Body of pancreas (tissue), 2 donors: ENCODE measurements around the gene OR11L1. TPM values are rescaled to one million over a fixed set of nuclear protein-coding genes. Genes with fewer than 3 reads are reported as not detected.

Experiments used
- total RNA-seq, 2 donors: library from RNA; depleted of rRNA; stranded (reverse); fragments of >200 nt; gene quantifications; one replicate each; pipeline ENCODE4 v1.1.0, GENCODE V29; 2016

The OR11L1 gene
- total RNA-seq, 2 donors from 2014 or later, result not detected

Other genes with a start within 250 kb of the OR11L1 start
- not detected for gene OR2G3, start 236.3 kb downstream of the OR11L1 start, total RNA-seq
- gene OR13G1, start 162.2 kb downstream of the OR11L1 start, total RNA-seq, result not detected
- gene OR6F1, start 125.2 kb downstream of the OR11L1 start, total RNA-seq, result not detected
- gene OR14K1, start 103.3 kb downstream of the OR11L1 start, total RNA-seq, result 1 to 10 TPM in 1 of 2 donors, not detected in 1; 1.3 TPM
- not detected for gene OR14A2, start 93.8 kb downstream of the OR11L1 start, total RNA-seq
- not detected for gene OR1C1, start 81.3 kb downstream of the OR11L1 start, total RNA-seq
- gene OR14A16, start 17.8 kb downstream of the OR11L1 start, total RNA-seq, result not detected
- 1 to 10 TPM in 1 of 2 donors, under 1 TPM in 1; 0.99 to 3.4 TPM for gene TRIM58, start 15.3 kb upstream of the OR11L1 start, total RNA-seq
- gene OR2W3, start 53.7 kb upstream of the OR11L1 start, total RNA-seq, result 1 to 10 TPM in 1 of 2 donors, not detected in 1; 1.3 TPM
- gene OR2T8, start 78.4 kb upstream of the OR11L1 start, total RNA-seq, result not detected
- not detected for gene OR2AJ1, start 83.0 kb upstream of the OR11L1 start, total RNA-seq
- gene OR2L8, start 107.0 kb upstream of the OR11L1 start, total RNA-seq, result not detected
- gene OR2AK2, start 123.3 kb upstream of the OR11L1 start, total RNA-seq, result not detected
- not detected for gene OR2L5, start 171.8 kb upstream of the OR11L1 start, total RNA-seq
- not detected for gene OR2L2, start 188.2 kb upstream of the OR11L1 start, total RNA-seq
- not detected for gene OR2L3, start 204.9 kb upstream of the OR11L1 start, total RNA-seq